ENCODE data around the gene ZMYND11. TPM values are rescaled to one million over a fixed set of nuclear protein-coding genes. Genes with fewer than 3 reads are reported as not detected.

Gene ZMYND11
- total and polyA plus RNA-seq, 2 donors (not counting 1 experiment from before 2014, with no cell fraction given): 17.3 to 50.1 TPM

DNA sequence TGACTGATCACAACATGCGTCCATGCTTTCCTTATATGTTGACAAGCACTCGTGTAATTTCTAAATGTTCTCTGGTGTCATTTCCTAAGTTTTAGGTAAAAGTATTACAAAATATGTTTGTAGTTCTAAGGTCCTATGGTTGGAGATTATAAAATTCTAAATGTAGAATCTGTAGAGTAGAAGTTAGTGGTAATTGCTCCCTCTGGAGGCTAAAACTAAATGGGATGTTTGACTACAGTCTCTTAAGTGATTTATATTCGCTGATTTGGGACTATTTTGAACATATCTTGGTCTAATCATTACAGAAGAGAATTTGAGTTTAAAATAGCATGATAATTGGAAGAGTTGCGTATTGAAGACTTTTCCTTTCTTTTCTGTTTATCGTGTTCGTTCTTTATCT, 74.1 kb downstream of the ZMYND11 start:
- H4K20me1 ChIP-seq (ENCODE audit: control insufficient read depth, insufficient read depth, low read length, poor library complexity, severe bottlenecking): no peaks in the 10 kb centered on the region
- no peak for TF ChIP-seq EZH2 (IDR thresholded peaks at IDR 0.05; ENCODE audit: borderline replicate concordance, insufficient read depth, low read depth, low read length, poor library complexity, severe bottlenecking)
- TF ChIP-seq, protein P1, sequence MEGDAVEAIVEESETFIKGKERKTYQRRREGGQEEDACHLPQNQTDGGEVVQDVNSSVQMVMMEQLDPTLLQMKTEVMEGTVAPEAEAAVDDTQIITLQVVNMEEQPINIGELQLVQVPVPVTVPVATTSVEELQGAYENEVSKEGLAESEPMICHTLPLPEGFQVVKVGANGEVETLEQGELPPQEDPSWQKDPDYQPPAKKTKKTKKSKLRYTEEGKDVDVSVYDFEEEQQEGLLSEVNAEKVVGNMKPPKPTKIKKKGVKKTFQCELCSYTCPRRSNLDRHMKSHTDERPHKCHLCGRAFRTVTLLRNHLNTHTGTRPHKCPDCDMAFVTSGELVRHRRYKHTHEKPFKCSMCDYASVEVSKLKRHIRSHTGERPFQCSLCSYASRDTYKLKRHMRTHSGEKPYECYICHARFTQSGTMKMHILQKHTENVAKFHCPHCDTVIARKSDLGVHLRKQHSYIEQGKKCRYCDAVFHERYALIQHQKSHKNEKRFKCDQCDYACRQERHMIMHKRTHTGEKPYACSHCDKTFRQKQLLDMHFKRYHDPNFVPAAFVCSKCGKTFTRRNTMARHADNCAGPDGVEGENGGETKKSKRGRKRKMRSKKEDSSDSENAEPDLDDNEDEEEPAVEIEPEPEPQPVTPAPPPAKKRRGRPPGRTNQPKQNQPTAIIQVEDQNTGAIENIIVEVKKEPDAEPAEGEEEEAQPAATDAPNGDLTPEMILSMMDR (IDR thresholded peaks at IDR 0.05): no peak
- ATAC-seq (ENCODE audit: low read depth) (no peak), DNase-seq (no peak)
- Mint-ChIP-seq H3K27ac (no peak overlapping the region), H3K4me1 (no peaks in the 10 kb centered on the region), H3K4me3 (no peak overlapping the region), H3K9me3 (ENCODE audit: insufficient read depth) (no peaks in the 10 kb centered on the region), H3K27me3 (no peaks in the 10 kb centered on the region)
- no peak overlapping the region for H3K4me2 ChIP-seq (replicated peaks; ENCODE audit: low read depth, low read length, poor library complexity, severe bottlenecking)
- peaks cover 7% of the 10 kb centered on the region for H3K79me2 ChIP-seq (ENCODE audit: control insufficient read depth, insufficient read depth, low read length)
- ChIA-PET CTCF (no interaction called here), POLR2A (no interaction called here)
- no peak overlapping the region for H2AFZ ChIP-seq (ENCODE audit: insufficient read depth, low read depth, low read length, poor library complexity, severe bottlenecking)
- H3K27ac ChIP-seq (ENCODE audit: low read length in 2 of 2): no peak overlapping the region
- intact Hi-C loops (cut with micrococcal nuclease): no loop called here
- no peaks in the 10 kb centered on the region for H3K9me3 ChIP-seq (ENCODE audit: control extremely low read depth in 1 of 3, control insufficient read depth in 2 of 3, insufficient read depth in 1 of 3, low read length in 2 of 3)
- H3K36me3 ChIP-seq (replicated peaks in 1 of 2; ENCODE audit: control extremely low read depth in 1 of 2, control insufficient read depth in 1 of 2, extremely low read depth in 1 of 2, insufficient read depth in 2 of 2, low read length in 1 of 2): peaks cover 3 to 11% of the 10 kb centered on the region in 2 experiments
- no peaks in the 10 kb centered on the region for H3K27me3 ChIP-seq (replicated peaks in 1 of 4; ENCODE audit: control extremely low read depth in 1 of 4, control insufficient read depth in 3 of 4, insufficient read depth in 4 of 4, low read length in 3 of 4)
- no peak overlapping the region for H3K9ac ChIP-seq (ENCODE audit: low read length)
- no peak overlapping the region for H3K4me3 ChIP-seq (ENCODE audit: control extremely low read depth in 1 of 5, extremely low read depth in 1 of 5, insufficient read depth in 1 of 5, low read depth in 2 of 5, low read length in 4 of 5)
- H3K4me1 ChIP-seq (ENCODE audit: control insufficient read depth in 2 of 2, insufficient read depth in 2 of 2, low read length in 2 of 2): no peaks in the 10 kb centered on the region
- no CpG with 5 or more reads among the region's 6 CpGs for WGBS (ENCODE audit: insufficient coverage)

DNA sequence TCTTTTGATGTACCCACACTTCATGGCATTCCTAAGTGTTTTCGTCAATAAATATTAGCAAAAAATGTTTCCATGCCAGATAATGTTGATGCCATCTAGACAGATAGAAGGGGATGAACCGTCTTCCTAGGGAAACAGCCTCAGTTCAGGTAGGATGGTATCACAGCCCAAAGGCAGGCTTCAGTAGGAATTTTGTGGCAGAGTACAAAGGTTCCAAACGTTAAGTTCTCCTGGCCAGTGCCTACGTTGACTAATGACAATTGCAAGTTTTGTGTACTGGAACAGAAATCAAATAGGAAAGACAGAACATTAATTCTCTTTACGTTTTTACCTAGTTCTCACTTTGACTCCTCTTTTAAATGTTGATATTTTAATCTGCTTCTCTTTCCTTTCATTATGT, 75.0 kb downstream of the ZMYND11 start:
- H3K9me3 Mint-ChIP-seq (ENCODE audit: insufficient read depth): no peaks in the 10 kb centered on the region
- ChIA-PET CTCF (no interaction called here), POLR2A (no interaction called here)
- Histone ChIP-seq H4K20me1 (ENCODE audit: control insufficient read depth, insufficient read depth, low read length, poor library complexity, severe bottlenecking) (no peaks in the 10 kb centered on the region), H3K36me3 (replicated peaks in 1 of 2; ENCODE audit: control extremely low read depth in 1 of 2, control insufficient read depth in 1 of 2, extremely low read depth in 1 of 2, insufficient read depth in 2 of 2, low read length in 1 of 2) (peaks cover 3 to 11% of the 10 kb centered on the region in 2 experiments), H2AFZ (ENCODE audit: insufficient read depth, low read depth, low read length, poor library complexity, severe bottlenecking) (no peak overlapping the region), H3K9ac (ENCODE audit: low read length) (no peak overlapping the region), H3K79me2 (ENCODE audit: control insufficient read depth, insufficient read depth, low read length) (peaks cover 5% of the 10 kb centered on the region), H3K4me1 (ENCODE audit: control insufficient read depth in 2 of 2, insufficient read depth in 2 of 2, low read length in 2 of 2) (no peaks in the 10 kb centered on the region), H3K27ac (ENCODE audit: low read length in 2 of 2) (no peak overlapping the region), H3K4me3 (ENCODE audit: control extremely low read depth in 1 of 5, extremely low read depth in 1 of 5, insufficient read depth in 1 of 5, low read depth in 2 of 5, low read length in 4 of 5) (no peak overlapping the region), H3K4me2 (replicated peaks; ENCODE audit: low read depth, low read length, poor library complexity, severe bottlenecking) (no peak overlapping the region), H3K27me3 (replicated peaks in 1 of 4; ENCODE audit: control extremely low read depth in 1 of 4, control insufficient read depth in 3 of 4, insufficient read depth in 4 of 4, low read length in 3 of 4) (no peaks in the 10 kb centered on the region), H3K9me3 (ENCODE audit: control extremely low read depth in 1 of 3, control insufficient read depth in 2 of 3, insufficient read depth in 1 of 3, low read length in 2 of 3) (no peaks in the 10 kb centered on the region)
- no peak for DNase-seq
- TF ChIP-seq, protein P1 (IDR thresholded peaks at IDR 0.05): no peak
- no peak for TF ChIP-seq EZH2 (IDR thresholded peaks at IDR 0.05; ENCODE audit: borderline replicate concordance, insufficient read depth, low read depth, low read length, poor library complexity, severe bottlenecking)
- H3K4me1 Mint-ChIP-seq: no peaks in the 10 kb centered on the region
- H3K27me3 Mint-ChIP-seq: no peaks in the 10 kb centered on the region
- H3K27ac Mint-ChIP-seq: no peak overlapping the region
- intact Hi-C loops (cut with micrococcal nuclease): no loop called here
- ATAC-seq (ENCODE audit: low read depth): no peak
- 92% methylated on average over 2 of the region's 5 CpGs for WGBS (ENCODE audit: insufficient coverage)
- H3K4me3 Mint-ChIP-seq: no peak overlapping the region
